LNCAP (cell line): ENCODE data around the gene SLC35F4.

ENCODE experiments used
- TF ChIP-seq, protein P1 (sequence below): fragments of 450-650 bp; IDR thresholded peaks from 2 replicates; pipeline ENCODE4 v1.5.1; 2017; ENCODE audit warnings: mild to moderate bottlenecking

Gene SLC35F4

DNA sequence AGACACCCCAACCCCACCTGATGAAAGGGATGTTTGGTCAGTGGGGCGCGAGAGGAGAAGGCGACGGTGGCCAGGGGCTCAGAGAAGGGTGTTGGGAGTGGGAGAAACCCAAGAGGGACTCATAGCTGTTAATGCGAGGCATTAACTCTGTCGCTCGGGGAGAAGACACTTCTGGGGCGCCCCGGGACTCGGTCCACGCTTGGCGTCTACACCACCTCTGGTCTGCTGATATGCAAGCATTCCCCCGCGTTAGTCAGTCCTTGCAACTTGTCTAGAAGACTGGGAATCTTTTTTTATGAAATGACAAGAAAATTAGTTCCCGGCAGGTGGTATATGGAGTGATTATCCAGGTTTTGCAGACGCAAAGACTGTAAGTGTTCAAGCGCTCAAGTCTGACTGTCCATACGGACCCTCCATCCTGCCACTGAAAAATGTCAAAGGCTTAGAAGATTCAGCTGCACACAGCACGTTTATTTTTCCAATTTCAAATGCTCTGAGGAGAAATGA lies 360 bp upstream of the SLC35F4 start:
- TF ChIP-seq, protein P1, sequence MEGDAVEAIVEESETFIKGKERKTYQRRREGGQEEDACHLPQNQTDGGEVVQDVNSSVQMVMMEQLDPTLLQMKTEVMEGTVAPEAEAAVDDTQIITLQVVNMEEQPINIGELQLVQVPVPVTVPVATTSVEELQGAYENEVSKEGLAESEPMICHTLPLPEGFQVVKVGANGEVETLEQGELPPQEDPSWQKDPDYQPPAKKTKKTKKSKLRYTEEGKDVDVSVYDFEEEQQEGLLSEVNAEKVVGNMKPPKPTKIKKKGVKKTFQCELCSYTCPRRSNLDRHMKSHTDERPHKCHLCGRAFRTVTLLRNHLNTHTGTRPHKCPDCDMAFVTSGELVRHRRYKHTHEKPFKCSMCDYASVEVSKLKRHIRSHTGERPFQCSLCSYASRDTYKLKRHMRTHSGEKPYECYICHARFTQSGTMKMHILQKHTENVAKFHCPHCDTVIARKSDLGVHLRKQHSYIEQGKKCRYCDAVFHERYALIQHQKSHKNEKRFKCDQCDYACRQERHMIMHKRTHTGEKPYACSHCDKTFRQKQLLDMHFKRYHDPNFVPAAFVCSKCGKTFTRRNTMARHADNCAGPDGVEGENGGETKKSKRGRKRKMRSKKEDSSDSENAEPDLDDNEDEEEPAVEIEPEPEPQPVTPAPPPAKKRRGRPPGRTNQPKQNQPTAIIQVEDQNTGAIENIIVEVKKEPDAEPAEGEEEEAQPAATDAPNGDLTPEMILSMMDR: no peak

DNA sequence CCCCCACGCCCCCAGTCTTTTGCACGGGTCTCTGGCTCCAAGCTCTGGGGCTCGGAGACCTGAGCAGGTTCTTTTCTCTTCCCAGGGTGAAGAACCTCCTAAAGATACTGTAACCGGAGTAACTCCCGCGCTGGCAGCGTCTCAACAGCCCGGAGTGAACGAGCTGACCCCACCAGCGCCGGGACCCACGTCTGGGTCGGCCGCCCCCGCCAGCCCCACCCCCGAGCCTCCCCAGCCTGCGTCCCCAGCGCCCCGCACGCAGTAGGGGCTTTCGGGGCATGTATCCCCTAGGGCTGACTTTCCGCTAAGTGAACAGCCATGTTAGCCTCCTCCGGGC lies 858 bp downstream of the SLC35F4 start:
- TF ChIP-seq, protein P1: no peak

DNA sequence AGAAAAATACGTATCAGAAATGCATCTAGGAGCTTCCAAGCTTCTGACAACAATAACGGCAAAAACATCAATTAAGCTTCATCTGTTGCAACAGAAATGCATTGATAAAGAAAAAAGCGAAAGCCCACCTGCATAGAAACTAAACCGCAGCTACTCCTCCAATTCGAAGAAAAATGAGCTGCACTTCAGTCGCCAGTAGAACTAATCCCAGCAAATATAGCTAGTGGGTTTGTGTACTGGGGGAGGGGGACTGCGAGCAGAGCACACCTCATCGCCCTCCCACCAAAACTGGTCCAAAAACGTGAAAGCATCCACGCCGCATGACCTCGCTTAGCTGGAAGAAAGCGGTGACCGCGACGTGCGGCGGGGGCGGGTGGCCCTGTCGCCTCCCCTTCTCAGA lies 1.2 kb downstream of the SLC35F4 start:
- TF ChIP-seq, protein P1: no peak

DNA sequence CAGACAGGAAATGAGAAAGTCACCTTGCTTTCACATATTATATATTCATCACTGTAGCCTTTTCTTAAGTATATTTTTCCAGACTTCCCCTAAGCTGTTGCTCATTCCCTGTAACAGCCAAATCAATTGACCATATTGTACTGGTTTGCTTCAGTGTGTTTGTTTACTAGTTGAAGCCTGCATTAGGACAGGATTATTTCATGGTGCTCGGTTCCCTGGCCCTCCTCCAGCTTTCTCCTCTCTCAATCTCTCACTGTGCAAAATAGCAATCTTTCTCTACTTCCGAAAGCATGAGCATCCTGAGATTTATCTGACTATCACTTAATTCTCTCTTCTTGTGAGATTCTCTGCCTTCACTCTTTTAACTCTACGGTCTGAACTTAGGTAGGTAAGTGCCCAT lies 2.4 kb downstream of the SLC35F4 start:
- TF ChIP-seq, protein P1: no peak

DNA sequence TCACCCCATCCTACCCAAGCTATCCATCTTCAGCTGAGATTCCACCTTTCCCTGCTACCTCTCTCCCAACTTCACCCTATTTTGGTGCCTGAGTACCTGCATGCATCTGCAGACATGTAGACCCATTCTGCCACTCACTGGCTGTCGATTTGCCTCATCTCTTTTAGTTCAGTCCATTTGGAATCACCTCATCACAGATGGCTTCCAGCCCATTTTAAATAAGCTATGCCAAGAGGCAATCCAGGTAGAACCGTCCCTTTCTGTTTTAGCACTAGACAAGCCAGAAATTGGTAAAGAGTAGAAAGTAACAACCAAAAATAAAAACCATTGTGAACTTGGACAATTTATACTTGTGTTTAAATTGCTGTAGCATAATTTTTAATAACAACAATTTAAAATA lies 11.3 kb downstream of the SLC35F4 start:
- TF ChIP-seq, protein P1: no peak

DNA sequence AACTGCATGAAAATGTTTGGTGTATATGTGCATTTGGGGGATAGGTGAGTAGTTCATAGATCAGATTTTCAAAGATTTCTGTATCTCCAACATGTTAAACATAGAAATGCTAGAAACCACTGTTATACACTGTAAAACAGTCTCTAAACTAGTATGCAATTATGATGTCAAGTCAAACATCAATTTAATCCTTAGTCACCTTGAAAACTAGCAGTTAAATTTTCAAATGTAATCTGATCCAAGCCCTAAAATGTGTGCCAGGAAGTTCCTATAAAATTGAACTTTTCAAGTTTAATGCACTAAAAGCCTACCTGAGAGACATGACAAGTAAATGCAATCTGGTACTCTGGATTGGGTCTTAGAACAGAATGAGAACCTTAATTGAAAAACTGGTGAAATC lies 14.5 kb downstream of the SLC35F4 start:
- TF ChIP-seq, protein P1: no peak

DNA sequence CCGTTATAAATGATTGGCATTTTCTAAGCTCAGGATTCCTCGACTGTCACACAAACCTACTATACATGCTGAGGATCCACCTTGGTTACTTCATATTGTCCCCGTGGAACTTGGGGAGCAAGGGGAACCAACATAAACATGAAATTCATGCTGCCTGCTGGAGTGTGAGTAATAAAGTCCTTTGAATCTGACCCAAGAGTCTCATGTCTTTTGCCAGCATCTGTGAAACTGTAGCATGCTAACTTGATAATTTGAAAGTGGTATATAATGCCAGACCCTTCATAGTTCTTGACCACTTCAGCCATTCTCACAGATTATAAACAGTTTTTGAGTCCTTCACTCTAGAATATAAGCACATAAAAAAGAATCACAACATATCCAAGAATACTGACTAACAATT lies 17.1 kb downstream of the SLC35F4 start:
- TF ChIP-seq, protein P1: no peak

DNA sequence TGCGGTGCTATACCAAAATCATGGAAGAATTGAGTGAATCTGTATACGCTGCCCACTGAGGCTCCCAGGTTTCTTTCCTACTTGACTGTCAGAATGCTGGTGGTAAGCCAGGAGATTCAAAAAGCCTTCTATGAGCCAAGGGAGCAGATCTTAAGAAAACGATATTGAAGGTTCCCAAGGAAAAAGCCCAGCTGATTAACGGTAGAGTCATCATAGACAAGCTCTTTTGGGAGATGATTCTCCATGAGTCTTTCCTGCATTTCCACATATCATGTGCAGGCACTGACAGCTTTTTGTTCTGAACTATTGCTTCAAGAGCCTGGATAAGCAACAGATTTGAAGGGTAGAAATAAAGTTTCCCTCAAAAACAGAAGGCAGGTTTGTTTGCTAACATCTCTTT lies 17.5 kb downstream of the SLC35F4 start:
- TF ChIP-seq, protein P1: no peak
